Thyroid gland (tissue), 4 donors: ENCODE data around the gene WFIKKN2.

Experiments
- POLR2A ChIP-seq, 2 donors: fragments of 450-650 bp; IDR thresholded peaks; one replicate each; pipeline ENCODE4 v1.6.1; 2017; ENCODE audit warnings: antibody characterized with exemption in 2 of 2, mild to moderate bottlenecking in 2 of 2, moderate library complexity in 1 of 2
- TF ChIP-seq, protein P1 (sequence below), 6 experiments: fragments of 200-600 bp in 3 of 6; fragments of 450-650 bp in 3 of 6; sonication (generic) in 3 of 6; IDR thresholded peaks; one replicate each; pipeline ENCODE4 v1.5.1; 2016 to 2019; ENCODE audit warnings: antibody characterized with exemption in 6 of 6, mild to moderate bottlenecking in 2 of 6, inconsistent platforms in 1 of 6, moderate library complexity in 1 of 6

DNA sequence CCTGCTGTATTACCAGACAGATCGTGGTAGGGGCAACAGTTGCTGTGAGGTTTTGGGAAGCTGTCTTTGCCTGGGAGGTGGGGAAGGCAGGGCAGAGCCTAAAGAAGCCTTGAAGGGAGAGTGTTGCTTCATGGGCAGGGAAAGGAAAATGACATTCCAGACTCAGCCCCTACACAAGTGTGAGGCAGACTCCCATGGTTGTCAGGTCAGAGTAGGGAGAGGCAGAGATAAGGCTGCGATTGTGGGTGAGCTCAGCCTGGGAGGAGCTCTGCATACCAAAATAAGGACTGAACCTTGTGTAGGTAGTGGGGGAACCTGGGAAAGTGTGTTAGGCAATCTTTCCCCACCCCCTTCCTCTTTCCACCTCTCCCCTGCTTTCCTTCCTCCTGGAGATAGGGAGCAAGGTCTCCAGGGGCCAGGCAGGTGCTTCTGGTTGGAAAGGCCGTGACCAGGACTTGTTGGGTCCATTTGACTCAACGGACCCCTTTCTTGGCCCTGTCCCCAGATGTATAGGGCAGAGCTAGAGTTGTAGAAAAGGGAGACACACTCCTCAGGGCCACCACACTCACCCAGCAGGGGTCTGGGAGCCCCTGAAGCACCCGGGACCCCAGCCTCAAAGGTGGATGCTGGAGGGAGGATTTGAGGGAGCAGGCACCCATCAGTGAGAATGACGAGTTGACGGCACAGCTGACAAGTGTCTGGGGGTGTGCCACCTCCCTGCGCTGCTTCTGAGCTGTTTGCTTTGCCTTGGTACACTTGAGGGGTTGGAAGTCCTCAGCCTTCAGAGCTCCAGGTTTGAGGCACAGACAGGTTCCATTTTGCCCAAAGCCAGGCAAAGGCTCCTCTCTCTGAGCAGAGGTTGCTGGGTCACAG lies 49.3 kb downstream of the WFIKKN2 start:
- peak in 1 of 2 donors; percentile 16 for TF ChIP-seq POLR2A (IDR thresholded peaks at IDR 0.05)
- TF ChIP-seq, protein P1, sequence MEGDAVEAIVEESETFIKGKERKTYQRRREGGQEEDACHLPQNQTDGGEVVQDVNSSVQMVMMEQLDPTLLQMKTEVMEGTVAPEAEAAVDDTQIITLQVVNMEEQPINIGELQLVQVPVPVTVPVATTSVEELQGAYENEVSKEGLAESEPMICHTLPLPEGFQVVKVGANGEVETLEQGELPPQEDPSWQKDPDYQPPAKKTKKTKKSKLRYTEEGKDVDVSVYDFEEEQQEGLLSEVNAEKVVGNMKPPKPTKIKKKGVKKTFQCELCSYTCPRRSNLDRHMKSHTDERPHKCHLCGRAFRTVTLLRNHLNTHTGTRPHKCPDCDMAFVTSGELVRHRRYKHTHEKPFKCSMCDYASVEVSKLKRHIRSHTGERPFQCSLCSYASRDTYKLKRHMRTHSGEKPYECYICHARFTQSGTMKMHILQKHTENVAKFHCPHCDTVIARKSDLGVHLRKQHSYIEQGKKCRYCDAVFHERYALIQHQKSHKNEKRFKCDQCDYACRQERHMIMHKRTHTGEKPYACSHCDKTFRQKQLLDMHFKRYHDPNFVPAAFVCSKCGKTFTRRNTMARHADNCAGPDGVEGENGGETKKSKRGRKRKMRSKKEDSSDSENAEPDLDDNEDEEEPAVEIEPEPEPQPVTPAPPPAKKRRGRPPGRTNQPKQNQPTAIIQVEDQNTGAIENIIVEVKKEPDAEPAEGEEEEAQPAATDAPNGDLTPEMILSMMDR (IDR thresholded peaks at IDR 0.05), result no peak
